Progenitor cell of endocrine pancreas (in vitro differentiated cells): Measurements from ENCODE around the gene PDIA2. TPM values are rescaled to one million over a fixed set of nuclear protein-coding genes. Genes with fewer than 3 reads are reported as not detected.

Source experiments
- DNase-seq: peaks from one replicate; pipeline ENCODE4 v3.0.0; 2021; ENCODE audit warnings: low spot score; ENCODE audit not compliant: unreplicated experiment
- H3K27ac Mint-ChIP-seq: 2 replicates; pipeline ENCODE4 v1.8.0; 2021; ENCODE audit warnings: mild to moderate bottlenecking, moderate library complexity, mixed read lengths
- H3K27me3 Mint-ChIP-seq: 2 replicates; pipeline ENCODE4 v1.8.0; 2021; ENCODE audit warnings: mixed read lengths
- H3K36me3 Mint-ChIP-seq: 2 replicates; pipeline ENCODE4 v1.8.0; 2022; ENCODE audit warnings: mixed read lengths; ENCODE audit not compliant: insufficient read depth
- H3K4me1 Mint-ChIP-seq: 2 replicates; pipeline ENCODE4 v1.8.0; 2021; ENCODE audit warnings: low read depth, mixed read lengths
- H3K4me3 Mint-ChIP-seq: 2 replicates; pipeline ENCODE4 v1.8.0; 2021; ENCODE audit warnings: low read depth, mild to moderate bottlenecking, moderate library complexity, mixed read lengths
- H3K9me3 Mint-ChIP-seq: 2 replicates; pipeline ENCODE4 v1.8.0; 2021; ENCODE audit warnings: low read depth, mixed read lengths
- total RNA-seq: library from RNA; stranded (reverse); gene quantifications from 2 replicates; pipeline ENCODE4 v1.2.1, GENCODE V29; 2021
- TF ChIP-seq, protein P1 (sequence below): fragments of 200-600 bp; sonication (generic); IDR thresholded peaks from one replicate; pipeline ENCODE4 v1.5.0; 2021; ENCODE audit warnings: antibody characterized with exemption, mild to moderate bottlenecking; ENCODE audit not compliant: unreplicated experiment

The PDIA2 gene
- total RNA-seq, 1 donor from 2014 or later: 3.8 TPM

DNA sequence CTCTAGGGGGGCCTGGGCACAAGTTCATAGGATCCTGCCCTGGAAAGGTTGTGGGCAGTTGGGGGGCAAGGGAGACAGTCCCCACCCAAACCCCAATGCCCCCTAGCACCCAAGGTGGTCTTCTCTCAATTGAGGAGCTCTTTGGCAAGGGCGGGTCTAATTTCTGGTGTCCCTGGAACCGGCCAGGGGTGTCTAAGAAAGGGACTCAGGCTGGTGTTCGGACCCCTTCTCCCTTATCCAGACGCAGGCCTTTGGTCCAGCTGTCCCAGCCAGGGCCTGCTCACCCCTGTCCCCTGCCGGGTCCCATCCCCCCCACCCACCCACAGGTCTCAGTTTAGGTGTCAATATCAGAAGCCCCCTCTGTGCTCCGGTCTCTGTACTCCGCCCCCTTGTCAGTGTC lies 3.4 kb upstream of the PDIA2 start:
- Mint-ChIP-seq H3K4me3 (peak overlapping the region; percentile 15), H3K27me3 (peaks cover 30% of the 10 kb centered on the region), H3K36me3 (no peaks in the 10 kb centered on the region), H3K9me3 (no peaks in the 10 kb centered on the region), H3K27ac (no peak overlapping the region), H3K4me1 (peaks cover 2% of the 10 kb centered on the region)
- TF ChIP-seq, protein P1, sequence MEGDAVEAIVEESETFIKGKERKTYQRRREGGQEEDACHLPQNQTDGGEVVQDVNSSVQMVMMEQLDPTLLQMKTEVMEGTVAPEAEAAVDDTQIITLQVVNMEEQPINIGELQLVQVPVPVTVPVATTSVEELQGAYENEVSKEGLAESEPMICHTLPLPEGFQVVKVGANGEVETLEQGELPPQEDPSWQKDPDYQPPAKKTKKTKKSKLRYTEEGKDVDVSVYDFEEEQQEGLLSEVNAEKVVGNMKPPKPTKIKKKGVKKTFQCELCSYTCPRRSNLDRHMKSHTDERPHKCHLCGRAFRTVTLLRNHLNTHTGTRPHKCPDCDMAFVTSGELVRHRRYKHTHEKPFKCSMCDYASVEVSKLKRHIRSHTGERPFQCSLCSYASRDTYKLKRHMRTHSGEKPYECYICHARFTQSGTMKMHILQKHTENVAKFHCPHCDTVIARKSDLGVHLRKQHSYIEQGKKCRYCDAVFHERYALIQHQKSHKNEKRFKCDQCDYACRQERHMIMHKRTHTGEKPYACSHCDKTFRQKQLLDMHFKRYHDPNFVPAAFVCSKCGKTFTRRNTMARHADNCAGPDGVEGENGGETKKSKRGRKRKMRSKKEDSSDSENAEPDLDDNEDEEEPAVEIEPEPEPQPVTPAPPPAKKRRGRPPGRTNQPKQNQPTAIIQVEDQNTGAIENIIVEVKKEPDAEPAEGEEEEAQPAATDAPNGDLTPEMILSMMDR: no peak
- DNase-seq: no peak

DNA sequence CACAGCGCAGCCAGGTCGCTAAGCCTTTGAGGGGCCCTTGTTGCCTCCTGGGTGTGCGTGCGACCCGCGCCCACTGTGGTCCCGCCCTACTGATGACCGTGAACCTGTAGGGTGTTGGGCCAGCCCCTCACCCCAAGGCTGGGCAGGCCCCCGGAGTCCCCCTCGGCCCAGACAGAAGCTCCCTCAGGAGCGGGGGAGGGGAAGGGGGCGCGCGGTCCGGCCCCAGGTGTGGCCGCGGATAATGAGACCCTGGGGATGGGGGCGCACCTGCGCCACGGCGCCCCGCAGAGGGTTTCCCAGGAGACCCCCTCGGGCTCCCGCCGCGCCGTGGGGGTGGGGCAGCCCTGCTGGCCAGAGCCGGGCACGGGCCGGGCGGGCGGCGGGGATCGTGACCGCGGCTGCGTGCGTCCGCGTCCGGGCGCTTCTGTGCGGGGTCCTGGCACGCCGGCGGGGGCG lies 2.9 kb upstream of the PDIA2 start:
- TF ChIP-seq, protein P1: no peak
- Mint-ChIP-seq H3K4me3 (peak overlapping the region; percentile 52), H3K27me3 (peaks cover 28% of the 10 kb centered on the region), H3K4me1 (peaks cover 2% of the 10 kb centered on the region), H3K27ac (no peak overlapping the region), H3K36me3 (peaks cover under 1% of the 10 kb centered on the region), H3K9me3 (no peaks in the 10 kb centered on the region)
- DNase-seq: no peak

DNA sequence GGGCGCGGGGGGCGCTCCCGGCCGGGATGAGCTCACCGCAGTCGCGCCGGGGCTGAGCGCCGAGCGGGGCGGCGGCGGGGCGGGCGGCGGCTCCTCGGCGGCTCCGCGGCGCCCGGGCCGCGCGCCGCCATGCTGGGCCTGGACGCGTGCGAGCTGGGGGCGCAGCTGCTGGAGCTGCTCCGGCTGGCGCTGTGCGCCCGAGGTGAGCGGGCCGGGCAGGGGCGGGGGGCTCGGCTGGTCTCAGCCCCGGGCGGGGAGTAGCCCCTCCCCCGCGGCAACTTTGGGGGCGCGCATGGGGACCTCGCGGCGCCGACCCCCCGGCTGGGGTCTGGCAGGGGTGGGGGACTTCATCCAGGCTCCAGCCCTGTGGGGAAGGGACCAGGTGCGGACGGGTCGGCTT lies 2.4 kb upstream of the PDIA2 start, which contains the start of gene ARHGDIG:
TSS of gene ARHGDIG (plus strand) at position 40 of the 400 bp plus-strand sequence. CDS start at position 130, 90 bp downstream.
- peak within 1 kb of the TSS; percentile 56 for H3K4me3 Mint-ChIP-seq
- TF ChIP-seq, protein P1: no peak
- no peak within 1 kb of the TSS for H3K27ac Mint-ChIP-seq
- H3K4me1 Mint-ChIP-seq: peaks cover 2% of the 10 kb centered on the region
- H3K36me3 Mint-ChIP-seq: peaks cover 5% of the 10 kb centered on the region
- no peaks in the 10 kb centered on the region for H3K9me3 Mint-ChIP-seq
- peaks cover 26% of the 10 kb centered on the region for H3K27me3 Mint-ChIP-seq
- no peak for DNase-seq

DNA sequence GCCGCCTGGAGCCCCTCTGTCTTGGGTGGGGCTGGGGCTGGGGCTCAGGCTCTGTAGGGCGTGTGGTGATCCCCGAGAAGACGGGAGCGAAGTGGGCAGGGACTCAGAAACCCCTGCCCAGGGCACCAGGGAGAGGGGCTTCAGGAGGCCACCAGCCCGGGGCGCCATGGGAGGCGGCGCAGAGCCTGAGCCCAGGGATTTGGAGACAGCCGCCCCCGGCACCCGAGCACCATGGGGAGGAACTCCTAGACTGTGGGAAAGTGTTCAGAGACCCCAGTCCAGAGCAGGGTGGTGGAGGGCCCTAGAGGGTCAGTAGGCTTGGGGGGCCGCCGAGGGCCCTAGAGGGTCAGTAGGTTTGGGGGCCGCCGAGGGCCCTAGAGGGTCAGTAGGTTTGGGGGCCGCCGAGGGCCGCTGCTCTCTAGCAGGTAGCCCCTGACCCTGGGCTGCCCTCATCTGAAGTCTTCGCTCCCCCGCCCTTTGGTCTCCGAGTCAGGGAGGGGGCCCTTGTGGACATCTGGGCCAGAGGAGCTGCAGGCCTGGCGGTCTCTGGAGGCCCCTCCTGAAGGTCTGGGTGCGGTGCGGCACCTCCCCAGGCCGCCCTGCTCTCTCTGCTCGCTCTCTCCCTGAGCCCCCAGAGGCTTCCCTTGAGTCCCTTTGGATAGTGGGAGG lies 1.8 kb upstream of the PDIA2 start:
- Mint-ChIP-seq H3K4me3 (peak overlapping the region; percentile 56), H3K27ac (no peak overlapping the region), H3K9me3 (no peaks in the 10 kb centered on the region), H3K4me1 (peaks cover 2% of the 10 kb centered on the region), H3K36me3 (peaks cover 5% of the 10 kb centered on the region), H3K27me3 (peaks cover 26% of the 10 kb centered on the region)
- TF ChIP-seq, protein P1: no peak
- DNase-seq: no peak

DNA sequence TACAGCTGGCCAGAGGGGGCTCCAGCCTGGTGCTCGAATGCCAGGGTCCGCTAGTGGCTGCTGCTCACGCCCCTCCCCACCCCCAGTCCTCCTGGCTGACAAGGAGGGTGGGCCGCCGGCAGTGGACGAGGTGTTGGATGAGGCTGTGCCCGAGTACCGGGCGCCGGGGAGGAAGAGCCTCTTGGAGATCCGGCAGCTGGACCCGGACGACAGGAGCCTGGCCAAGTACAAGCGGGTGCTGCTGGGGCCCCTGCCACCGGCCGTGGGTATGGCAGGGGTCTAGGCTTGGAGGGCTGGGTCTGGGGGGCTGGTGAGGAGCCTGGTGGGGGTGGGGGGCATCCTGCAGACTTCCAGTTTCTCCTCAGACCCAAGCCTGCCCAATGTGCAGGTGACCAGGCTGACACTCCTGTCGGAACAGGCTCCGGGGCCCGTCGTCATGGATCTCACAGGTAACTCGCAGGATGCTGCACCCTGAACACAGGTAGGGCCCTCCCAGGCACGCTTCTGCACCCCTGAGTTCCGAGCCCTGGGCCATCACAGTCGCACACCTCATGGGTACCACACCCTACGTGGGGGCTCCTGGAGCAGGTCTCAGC lies 1.2 kb upstream of the PDIA2 start:
- no peak overlapping the region for H3K4me3 Mint-ChIP-seq
- H3K27me3 Mint-ChIP-seq: peaks cover 19% of the 10 kb centered on the region
- H3K4me1 Mint-ChIP-seq: no peaks in the 10 kb centered on the region
- H3K9me3 Mint-ChIP-seq: no peaks in the 10 kb centered on the region
- DNase-seq: no peak
- H3K27ac Mint-ChIP-seq: no peak overlapping the region
- TF ChIP-seq, protein P1: no peak
- H3K36me3 Mint-ChIP-seq: peaks cover 9% of the 10 kb centered on the region
